Measurements from ENCODE around the gene SLC16A13.

SLC16A13 gene

DNA sequence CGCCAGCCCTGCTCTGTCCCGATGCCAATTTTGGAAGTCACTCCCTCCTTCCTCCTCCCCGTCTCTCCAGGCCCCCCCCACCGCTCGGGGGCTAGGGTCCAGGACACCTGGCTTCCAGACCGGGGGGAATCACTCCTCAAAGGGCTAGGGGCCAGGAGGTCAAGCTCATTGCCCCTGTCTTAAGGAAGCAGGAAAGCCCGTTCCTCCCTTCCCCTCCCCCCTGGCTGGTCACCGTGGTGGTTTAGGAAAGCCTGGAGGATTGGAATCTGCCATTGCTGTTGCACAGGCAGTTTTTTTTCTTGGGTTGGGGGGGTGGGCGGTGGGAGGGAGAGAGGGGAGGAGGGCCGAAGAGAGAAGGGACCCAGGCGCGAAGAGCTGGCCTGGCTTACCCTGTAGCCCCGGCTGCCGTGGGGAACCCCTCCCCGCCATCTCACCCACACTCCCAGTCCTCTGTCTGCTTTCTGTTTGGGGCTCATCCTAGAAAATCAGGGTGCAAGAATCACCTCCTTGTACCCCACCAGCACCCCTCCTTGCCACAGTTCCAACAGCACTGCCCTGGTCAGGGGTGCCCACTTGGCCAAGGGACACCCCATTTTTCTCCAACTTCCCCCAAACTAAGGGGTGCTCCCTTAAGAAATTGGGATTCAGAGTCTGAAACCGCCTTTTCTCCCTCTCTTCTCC, 15.8 kb upstream of the SLC16A13 start:
- no peak overlapping the region for H3K4me3 Mint-ChIP-seq
- no peak for ATAC-seq
- peaks cover 70% of the 10 kb centered on the region for H3K4me1 Mint-ChIP-seq
- H3K36me3 Mint-ChIP-seq, result peaks cover 12% of the 10 kb centered on the region
- peak overlapping the region; percentile 90 for H3K27ac Mint-ChIP-seq
- H3K27me3 Mint-ChIP-seq, result no peaks in the 10 kb centered on the region
- no peaks in the 10 kb centered on the region for H3K9me3 Mint-ChIP-seq

DNA sequence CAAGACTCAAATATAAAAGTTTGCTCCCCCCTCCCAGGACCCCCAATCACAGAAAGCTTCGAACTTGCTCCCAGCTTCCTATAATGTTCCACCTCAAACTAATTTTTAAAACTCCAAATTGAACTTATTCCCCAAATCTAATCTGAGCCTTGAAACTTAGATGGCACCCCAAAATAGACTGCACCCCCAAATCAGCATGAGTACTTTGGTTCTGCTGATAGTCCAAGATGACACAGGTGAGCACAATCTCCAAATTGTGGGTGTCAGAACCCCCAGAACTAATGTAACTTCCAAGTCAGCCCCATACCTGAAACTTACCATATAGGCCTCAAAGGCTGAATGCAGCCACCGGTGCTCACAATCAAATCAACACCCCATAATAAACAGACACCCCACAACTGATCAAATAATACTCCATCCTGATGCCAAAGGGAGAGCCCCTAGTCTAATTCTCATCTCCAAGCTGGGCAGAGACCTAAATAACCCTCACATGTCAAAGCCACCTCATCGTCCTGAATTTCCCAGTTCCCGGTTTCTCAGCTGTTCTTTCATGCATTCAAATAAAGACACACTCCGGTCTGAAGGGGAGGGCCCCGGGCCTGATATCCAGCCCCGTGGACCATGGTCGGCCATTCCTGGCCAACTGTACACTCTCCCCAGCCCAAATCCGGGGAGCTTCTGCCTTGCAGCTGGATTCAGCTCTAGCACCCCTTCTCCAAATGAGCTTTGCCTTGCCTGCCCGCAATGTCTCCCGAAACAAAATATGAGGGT, 14.7 kb upstream of the SLC16A13 start:
- peak overlapping the region; percentile 90 for H3K27ac Mint-ChIP-seq
- peaks cover 12% of the 10 kb centered on the region for H3K36me3 Mint-ChIP-seq
- H3K27me3 Mint-ChIP-seq, result no peaks in the 10 kb centered on the region
- H3K4me3 Mint-ChIP-seq, result no peak overlapping the region
- no peak for ATAC-seq
- no peaks in the 10 kb centered on the region for H3K9me3 Mint-ChIP-seq
- peaks cover 59% of the 10 kb centered on the region for H3K4me1 Mint-ChIP-seq

DNA sequence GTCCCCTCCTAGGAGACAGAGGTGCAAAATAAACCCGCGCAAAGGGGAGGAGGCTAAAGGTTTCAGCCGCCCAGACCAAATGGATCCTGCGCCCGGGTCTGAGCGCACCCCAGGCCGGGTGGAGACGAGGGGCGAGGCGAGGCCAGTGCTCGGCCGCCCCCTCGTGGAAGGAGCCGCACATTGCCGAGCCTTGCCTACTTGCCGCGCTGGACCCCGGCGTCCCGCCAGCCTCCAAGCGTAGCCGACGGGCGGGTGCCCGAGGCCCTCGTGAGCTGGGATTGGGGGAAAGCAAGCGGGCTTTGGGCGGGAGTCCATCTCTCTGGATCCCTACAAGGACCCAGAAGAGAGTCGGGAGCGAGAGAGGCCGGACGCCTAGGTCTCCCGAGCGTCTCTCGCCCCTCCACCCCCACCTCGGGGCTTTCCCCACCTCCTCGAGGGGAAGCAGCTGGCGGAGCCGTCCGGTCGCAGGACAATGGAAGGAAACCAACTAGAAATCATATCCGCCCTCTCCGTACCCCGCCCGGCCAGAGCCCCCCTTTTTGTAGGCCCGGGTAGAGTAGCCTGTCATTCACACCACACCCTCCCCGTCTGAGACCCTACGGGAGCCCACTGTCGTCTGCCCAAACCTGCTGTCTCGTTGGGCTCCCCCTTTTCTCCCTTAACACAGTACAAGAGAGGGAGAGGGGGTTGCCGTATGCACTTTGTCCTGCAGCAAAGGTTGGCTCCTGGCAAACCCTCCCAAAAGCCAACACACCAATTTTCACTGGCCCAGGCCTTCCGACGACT, 13.6 kb upstream of the SLC16A13 start:
- H3K9me3 Mint-ChIP-seq, result no peaks in the 10 kb centered on the region
- H3K27me3 Mint-ChIP-seq, result no peaks in the 10 kb centered on the region
- H3K4me1 Mint-ChIP-seq, result peaks cover 53% of the 10 kb centered on the region
- peak overlapping the region; percentile 90 for H3K27ac Mint-ChIP-seq
- ATAC-seq, result peak; percentile 90
- H3K36me3 Mint-ChIP-seq, result peaks cover 5% of the 10 kb centered on the region
- peak overlapping the region; percentile 71 for H3K4me3 Mint-ChIP-seq

DNA sequence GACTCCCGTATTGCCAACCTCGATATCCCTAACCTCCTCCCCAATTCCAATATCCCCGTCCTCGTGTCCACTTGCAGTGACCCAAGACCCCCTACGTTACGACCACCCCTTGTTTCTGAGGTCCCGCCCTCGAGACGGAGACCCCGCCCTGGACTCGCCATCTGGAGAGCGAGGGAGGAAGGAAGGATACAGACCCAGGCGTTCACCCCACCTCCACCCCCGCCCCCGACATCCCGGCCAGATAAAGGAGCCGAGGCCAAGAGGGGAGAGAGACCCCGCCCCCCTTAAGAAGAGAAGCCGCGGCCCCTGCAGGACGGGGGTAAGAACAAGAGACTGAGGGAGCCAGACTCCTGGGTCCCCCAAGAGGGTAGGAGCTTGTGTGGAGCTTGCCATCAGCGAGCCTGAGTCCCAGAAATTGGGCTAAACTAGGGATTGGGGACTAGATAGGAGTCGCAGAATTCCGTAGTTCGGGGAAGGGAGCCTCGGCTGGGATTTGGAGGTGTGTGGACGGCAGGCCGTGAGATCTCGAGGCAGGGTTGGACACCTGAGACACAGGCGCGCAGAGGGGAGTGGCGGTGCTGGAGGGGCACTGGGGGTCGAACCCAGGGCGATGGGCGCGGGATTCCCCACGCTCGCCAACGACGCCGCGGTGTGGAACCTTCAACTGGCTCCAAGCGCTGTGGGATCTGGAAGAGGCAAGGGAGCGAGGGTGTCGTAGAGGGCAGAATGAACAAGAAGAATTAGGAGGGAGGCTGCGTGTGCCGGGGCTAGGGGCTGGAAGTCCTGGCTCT, 12.8 kb upstream of the SLC16A13 start, which contains the start of gene BCL6B:
Gene BCL6B, plus strand, starts transcription at position 270 of the 791 bp plus-strand sequence. CDS start 622 bp downstream, outside the sequence.
- Mint-ChIP-seq H3K27ac (peak within 1 kb of the TSS; percentile 90), H3K4me1 (peaks cover 45% of the 10 kb centered on the region), H3K27me3 (no peaks in the 10 kb centered on the region), H3K9me3 (no peaks in the 10 kb centered on the region), H3K4me3 (peak within 1 kb of the TSS; percentile 71), H3K36me3 (no peaks in the 10 kb centered on the region)
- no peak for ATAC-seq

DNA sequence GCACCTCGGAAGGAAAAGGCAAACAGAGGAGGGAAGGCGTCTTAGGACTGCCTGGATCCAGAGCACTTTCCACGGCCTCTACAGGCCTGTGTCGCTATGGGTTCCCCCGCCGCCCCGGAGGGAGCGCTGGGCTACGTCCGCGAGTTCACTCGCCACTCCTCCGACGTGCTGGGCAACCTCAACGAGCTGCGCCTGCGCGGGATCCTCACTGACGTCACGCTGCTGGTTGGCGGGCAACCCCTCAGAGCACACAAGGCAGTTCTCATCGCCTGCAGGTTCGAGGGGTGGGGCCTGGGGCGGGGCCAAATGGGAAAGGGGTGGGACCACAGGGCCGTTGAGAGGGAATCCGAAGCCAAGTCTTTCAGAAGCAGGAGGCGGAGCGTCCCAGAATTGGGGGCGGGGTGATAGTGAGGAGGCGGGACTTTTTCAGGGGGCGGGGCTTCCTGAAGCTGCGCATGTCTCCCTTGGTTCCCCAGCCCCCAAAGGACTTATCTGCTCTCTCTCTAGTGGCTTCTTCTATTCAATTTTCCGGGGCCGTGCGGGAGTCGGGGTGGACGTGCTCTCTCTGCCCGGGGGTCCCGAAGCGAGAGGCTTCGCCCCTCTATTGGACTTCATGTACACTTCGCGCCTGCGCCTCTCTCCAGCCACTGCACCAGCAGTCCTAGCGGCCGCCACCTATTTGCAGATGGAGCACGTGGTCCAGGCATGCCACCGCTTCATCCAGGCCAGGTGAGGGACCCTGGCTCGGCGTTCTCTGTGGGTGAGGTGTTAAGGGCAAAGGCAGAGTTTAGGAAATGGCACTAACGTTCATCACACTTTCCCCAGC, 12.0 kb upstream of the SLC16A13 start:
- H3K4me3 Mint-ChIP-seq, result peak overlapping the region; percentile 71
- peaks cover 43% of the 10 kb centered on the region for H3K4me1 Mint-ChIP-seq
- no peaks in the 10 kb centered on the region for H3K27me3 Mint-ChIP-seq
- H3K9me3 Mint-ChIP-seq, result no peaks in the 10 kb centered on the region
- H3K36me3 Mint-ChIP-seq, result no peaks in the 10 kb centered on the region
- peak; percentile 78 for ATAC-seq
- peak overlapping the region; percentile 90 for H3K27ac Mint-ChIP-seq

DNA sequence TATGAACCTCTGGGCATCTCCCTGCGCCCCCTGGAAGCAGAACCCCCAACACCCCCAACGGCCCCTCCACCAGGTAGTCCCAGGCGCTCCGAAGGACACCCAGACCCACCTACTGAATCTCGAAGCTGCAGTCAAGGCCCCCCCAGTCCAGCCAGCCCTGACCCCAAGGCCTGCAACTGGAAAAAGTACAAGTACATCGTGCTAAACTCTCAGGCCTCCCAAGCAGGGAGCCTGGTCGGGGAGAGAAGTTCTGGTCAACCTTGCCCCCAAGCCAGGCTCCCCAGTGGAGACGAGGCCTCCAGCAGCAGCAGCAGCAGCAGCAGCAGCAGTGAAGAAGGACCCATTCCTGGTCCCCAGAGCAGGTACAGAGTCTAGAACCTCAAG, 11.4 kb upstream of the SLC16A13 start:
- no peaks in the 10 kb centered on the region for H3K9me3 Mint-ChIP-seq
- no peak for ATAC-seq
- no peaks in the 10 kb centered on the region for H3K36me3 Mint-ChIP-seq
- H3K4me1 Mint-ChIP-seq, result peaks cover 46% of the 10 kb centered on the region
- H3K4me3 Mint-ChIP-seq, result peak overlapping the region; percentile 22
- H3K27ac Mint-ChIP-seq, result peak overlapping the region; percentile 90
- H3K27me3 Mint-ChIP-seq, result no peaks in the 10 kb centered on the region

DNA sequence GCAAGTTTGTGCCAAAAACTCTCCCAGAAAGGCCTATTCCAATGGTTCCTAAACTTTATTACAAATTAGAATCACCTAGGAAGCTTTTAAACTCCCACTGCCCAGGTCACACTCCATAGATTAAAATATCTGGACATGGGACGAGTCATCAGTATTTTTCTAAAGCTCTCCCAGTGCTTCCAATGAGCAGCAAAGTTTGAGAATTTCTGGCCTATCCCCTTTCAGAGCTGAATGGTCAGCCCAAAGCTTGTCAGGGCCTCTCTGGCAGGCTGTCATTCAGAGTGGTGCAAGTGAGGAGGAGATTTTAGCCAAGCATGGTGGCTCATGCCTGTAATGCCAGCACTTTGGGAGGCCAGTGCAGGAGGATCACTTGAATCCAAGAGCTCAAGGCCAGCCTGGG, 10.6 kb upstream of the SLC16A13 start:
- Mint-ChIP-seq H3K27ac (no peak overlapping the region), H3K36me3 (no peaks in the 10 kb centered on the region), H3K27me3 (no peaks in the 10 kb centered on the region), H3K4me3 (no peak overlapping the region), H3K4me1 (peaks cover 50% of the 10 kb centered on the region), H3K9me3 (no peaks in the 10 kb centered on the region)
- ATAC-seq, result no peak

DNA sequence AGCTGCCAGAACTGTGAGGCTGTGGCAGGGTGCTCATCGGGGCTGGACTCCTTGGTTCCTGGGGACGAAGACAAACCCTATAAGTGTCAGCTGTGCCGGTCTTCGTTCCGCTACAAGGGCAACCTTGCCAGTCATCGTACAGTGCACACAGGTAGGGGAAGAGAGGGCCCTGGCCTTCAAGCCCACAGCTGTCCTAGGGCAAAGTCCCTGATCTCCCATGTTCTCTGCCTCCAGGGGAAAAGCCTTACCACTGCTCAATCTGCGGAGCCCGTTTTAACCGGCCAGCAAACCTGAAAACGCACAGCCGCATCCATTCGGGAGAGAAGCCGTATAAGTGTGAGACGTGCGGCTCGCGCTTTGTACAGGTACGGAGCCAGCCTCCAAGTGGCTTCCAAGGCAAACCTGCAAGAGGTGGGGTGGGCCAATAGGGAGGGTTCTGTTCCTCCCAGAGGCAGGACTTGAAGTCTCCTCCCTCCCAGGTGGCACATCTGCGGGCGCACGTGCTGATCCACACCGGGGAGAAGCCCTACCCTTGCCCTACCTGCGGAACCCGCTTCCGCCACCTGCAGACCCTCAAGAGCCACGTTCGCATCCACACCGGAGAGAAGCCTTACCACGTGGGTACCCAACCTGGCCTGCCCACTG, 9.2 kb upstream of the SLC16A13 start:
- Mint-ChIP-seq H3K27ac (no peak overlapping the region), H3K4me1 (peaks cover 43% of the 10 kb centered on the region)

DNA sequence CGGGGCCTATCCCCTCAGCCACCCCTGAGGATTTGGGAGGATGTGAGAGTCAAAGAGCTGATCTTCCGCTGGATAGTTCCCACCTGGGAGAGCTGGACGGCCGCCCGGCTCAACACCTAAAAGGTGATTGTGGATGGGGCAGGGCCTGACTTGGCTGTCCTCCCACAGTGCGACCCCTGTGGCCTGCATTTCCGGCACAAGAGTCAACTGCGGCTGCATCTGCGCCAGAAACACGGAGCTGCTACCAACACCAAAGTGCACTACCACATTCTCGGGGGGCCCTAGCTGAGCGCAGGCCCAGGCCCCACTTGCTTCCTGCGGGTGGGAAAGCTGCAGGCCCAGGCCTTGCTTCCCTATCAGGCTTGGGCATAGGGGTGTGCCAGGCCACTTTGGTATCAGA, 8.5 kb upstream of the SLC16A13 start:
- ATAC-seq, result no peak
- Mint-ChIP-seq H3K4me3 (no peak overlapping the region), H3K36me3 (no peaks in the 10 kb centered on the region), H3K27ac (no peak overlapping the region), H3K4me1 (peaks cover 40% of the 10 kb centered on the region), H3K27me3 (no peaks in the 10 kb centered on the region), H3K9me3 (no peaks in the 10 kb centered on the region)

More for the DNA sequence above, 9.2 kb upstream of the SLC16A13 start:
- ATAC-seq, result no peak
- Mint-ChIP-seq H3K27me3 (no peaks in the 10 kb centered on the region), H3K9me3 (no peaks in the 10 kb centered on the region), H3K4me3 (no peak overlapping the region), H3K36me3 (no peaks in the 10 kb centered on the region)

DNA sequence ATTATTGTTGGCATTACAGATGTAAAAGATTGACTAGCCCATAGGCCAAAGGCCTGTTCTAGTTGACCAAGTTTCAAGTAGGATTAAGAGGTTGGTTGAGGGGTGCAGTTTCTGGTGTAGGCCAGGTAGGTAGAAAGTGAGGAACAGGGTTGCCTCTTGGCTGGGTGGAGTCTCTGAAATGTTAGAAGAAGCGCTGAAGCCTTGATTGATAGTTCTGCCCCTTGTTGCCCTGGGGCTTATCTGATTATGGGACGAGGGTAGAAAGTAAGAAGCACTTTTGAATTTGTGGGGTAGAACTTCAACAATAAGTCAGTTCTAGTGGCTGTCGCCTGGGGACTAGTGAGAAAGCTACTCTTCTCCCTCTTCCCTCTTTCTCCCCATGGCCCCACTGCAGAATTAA, 6.7 kb upstream of the SLC16A13 start:
- Mint-ChIP-seq H3K9me3 (no peaks in the 10 kb centered on the region), H3K27ac (peak overlapping the region; percentile 80), H3K4me1 (peaks cover 37% of the 10 kb centered on the region), H3K4me3 (no peak overlapping the region), H3K27me3 (no peaks in the 10 kb centered on the region), H3K36me3 (no peaks in the 10 kb centered on the region)
- no peak for ATAC-seq

DNA sequence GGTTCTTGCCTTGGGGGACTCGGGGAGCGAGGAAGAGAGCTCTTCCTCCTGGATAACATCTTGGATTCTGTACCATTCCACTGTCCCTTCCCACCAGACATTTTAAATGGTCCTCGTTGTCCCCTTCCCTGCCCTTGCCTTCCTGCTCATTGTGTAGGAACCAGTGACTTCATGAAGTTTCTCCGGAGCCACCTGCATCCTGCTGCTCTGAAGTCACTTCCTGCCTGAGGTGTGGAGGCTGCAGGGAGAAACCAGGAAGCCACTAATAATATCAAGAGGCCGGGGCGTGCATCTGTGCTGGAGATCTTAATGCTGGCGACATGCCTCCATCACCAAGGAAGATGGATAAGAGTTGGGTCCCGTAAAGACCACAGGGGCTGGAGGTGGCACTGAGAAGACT, 6.2 kb upstream of the SLC16A13 start:
- Mint-ChIP-seq H3K4me3 (peak overlapping the region; percentile 40), H3K36me3 (no peaks in the 10 kb centered on the region), H3K9me3 (no peaks in the 10 kb centered on the region), H3K27me3 (no peaks in the 10 kb centered on the region), H3K27ac (peak overlapping the region; percentile 80), H3K4me1 (peaks cover 37% of the 10 kb centered on the region)
- ATAC-seq, result peak; percentile 53

DNA sequence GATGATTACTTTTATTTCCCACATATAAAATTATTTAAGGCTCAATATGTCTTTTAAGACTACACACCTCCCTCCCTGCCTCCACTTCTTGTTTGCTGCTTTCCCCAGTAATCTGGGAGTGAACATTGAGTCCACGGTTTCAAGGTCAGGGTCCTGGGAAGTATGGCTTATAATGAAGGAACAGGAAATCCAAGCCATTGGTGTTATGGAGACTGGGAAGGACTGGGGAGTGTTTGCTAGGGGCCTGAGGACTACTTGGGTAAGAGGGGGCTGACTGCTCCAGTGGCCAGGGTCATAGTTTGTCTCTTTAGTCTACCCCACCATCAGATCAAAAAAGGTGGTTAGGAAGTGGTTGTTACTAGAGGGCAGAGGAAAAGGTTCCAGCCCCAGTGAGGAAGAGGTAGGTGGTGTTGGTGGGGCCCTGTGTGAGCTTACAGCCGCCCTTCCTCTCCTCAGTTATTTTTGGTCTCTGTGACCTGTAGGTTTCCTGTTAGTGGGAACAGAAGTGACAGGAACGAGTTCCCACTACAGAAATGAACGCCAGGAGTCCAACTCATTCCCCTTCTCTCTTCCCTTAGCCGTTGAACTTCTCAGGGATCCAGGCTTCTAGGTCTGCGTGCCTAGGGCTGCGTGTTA, 742 bp upstream of the SLC16A13 start:
- H3K27ac Mint-ChIP-seq, result peak overlapping the region; percentile 98
- H3K4me3 Mint-ChIP-seq, result peak overlapping the region; percentile 94
- peaks cover 62% of the 10 kb centered on the region for H3K4me1 Mint-ChIP-seq
- H3K9me3 Mint-ChIP-seq, result no peaks in the 10 kb centered on the region
- no peaks in the 10 kb centered on the region for H3K36me3 Mint-ChIP-seq
- ATAC-seq, result peak; percentile 47
- H3K27me3 Mint-ChIP-seq, result no peaks in the 10 kb centered on the region

DNA sequence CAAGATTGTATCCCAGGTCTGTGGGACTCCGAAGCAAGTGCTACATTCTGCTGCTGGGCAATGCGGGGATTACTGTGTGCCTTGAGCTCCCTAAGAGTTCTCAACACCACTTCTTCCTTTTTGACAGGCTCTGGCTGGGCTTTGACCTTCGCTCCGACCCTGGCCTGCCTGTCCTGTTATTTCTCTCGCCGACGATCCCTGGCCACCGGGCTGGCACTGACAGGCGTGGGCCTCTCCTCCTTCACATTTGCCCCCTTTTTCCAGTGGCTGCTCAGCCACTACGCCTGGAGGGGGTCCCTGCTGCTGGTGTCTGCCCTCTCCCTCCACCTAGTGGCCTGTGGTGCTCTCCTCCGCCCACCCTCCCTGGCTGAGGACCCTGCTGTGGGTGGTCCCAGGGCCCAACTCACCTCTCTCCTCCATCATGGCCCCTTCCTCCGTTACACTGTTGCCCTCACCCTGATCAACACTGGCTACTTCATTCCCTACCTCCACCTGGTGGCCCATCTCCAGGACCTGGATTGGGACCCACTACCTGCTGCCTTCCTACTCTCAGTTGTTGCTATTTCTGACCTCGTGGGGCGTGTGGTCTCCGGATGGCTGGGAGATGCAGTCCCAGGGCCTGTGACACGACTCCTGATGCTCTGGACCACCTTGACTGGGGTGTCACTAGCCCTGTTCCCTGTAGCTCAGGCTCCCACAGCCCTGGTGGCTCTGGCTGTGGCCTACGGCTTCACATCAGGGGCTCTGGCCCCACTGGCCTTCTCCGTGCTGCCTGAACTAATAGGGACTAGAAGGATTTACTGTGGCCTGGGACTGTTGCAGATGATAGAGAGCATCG, 2.4 kb downstream of the SLC16A13 start:
- H3K27ac Mint-ChIP-seq, result no peak overlapping the region
- H3K27me3 Mint-ChIP-seq, result no peaks in the 10 kb centered on the region
- H3K4me1 Mint-ChIP-seq, result peaks cover 62% of the 10 kb centered on the region
- H3K4me3 Mint-ChIP-seq, result peak overlapping the region; percentile 1
- H3K9me3 Mint-ChIP-seq, result no peaks in the 10 kb centered on the region
- H3K36me3 Mint-ChIP-seq, result no peaks in the 10 kb centered on the region
- no peak for ATAC-seq
